Tibial nerve (tissue), 4 donors: ENCODE results near the gene ADPRH.
A peak's percentile ranks its signal among the peaks of the same experiment; 100 is the strongest.

ENCODE experiments used
- CTCF ChIP-seq, 5 experiments: fragments of 200-600 bp in 3 of 5; fragments of 450-650 bp in 2 of 5; sonication (generic) in 3 of 5; IDR thresholded peaks; one replicate each; pipeline ENCODE4 v1.5.1; 2016 to 2019; ENCODE audit warnings: antibody characterized with exemption in 5 of 5, mild to moderate bottlenecking in 3 of 5, moderate library complexity in 2 of 5
- EP300 ChIP-seq, 2 donors: sonication (generic); formaldehyde crosslinking; IDR thresholded peaks; one replicate each; pipeline ENCODE4 v1.6.1; 2017; ENCODE audit warnings: antibody characterized with exemption in 2 of 2, mild to moderate bottlenecking in 1 of 2
- POLR2A ChIP-seq, 2 donors: fragments of 450-650 bp; IDR thresholded peaks; one replicate each; pipeline ENCODE4 v1.6.1; 2017; ENCODE audit warnings: antibody characterized with exemption in 2 of 2, mild to moderate bottlenecking in 2 of 2, moderate library complexity in 2 of 2

GRCh38 chr3:119627461-119627860 is 48.2 kb downstream of the ADPRH start:
- TF ChIP-seq POLR2A (IDR thresholded peaks at IDR 0.05), result no peak
- TF ChIP-seq CTCF (IDR thresholded peaks at IDR 0.05), result no peak
- peak in 1 of 2 donors; percentile 30 for TF ChIP-seq EP300 (IDR thresholded peaks at IDR 0.05)
